K562 (cell line): ENCODE measurements around the gene VRK3. TPM values are rescaled to one million over a fixed set of nuclear protein-coding genes. Genes with fewer than 3 reads are reported as not detected.

Source experiments
- ATAC-seq: fragments of 200-7000 bp; cut with Tn5 transposase; 3 replicates; pipeline ENCODE4 v1.9.1; 2020; ENCODE audit warnings: moderate library complexity
- BruUV-seq: library from RNA; stranded (reverse); fragments of 400-500 nt; replicated peaks from 2 replicates; lab custom pipeline; 2021; lab: Mats Ljungman, UMichigan
- CTCF ChIA-PET: fragments of 300-600 bp; formaldehyde crosslinking; extraction: SDS; loops from one replicate; lab custom pipeline; 2021; ENCODE audit warnings: low intra/inter-chr PET ratio; lab: Yijun Ruan, JAX
- POLR2A ChIA-PET: fragments of 300-600, 350-650 bp; sonication (Branson Sonifier 250); formaldehyde crosslinking; extraction: SDS; loops from one replicate; lab custom pipeline; 2021; ENCODE audit warnings: antibody characterized with exemption, inconsistent platforms; lab: Yijun Ruan, JAX
- DNase-seq, 4 experiments: peaks; one replicate each; pipeline versions ENCODE4 v3.0.0 to v3.0.0-alpha.2; 2011 to 2018; ENCODE audit warnings: low spot score in 3 of 4, mixed read lengths in 3 of 4; ENCODE audit errors: extremely low read depth in 1 of 4
- FAIRE-seq: peaks from 2 replicates; lab custom pipeline; 2011; peaks lifted over from hg19 to GRCh38; lab: Jason Lieb, UNC
- H2AFZ ChIP-seq: 2 replicates; pipeline ENCODE4 v1.6.0; 2011; ENCODE audit warnings: low read depth, low read length, control low read depth, inconsistent platforms
- H3K27ac ChIP-seq: fragments of 200-600 bp; 3 replicates; pipeline ENCODE4 v1.8.0; 2011; ENCODE audit warnings: low read depth, mild to moderate bottlenecking, control low read depth, inconsistent platforms, low read length, moderate library complexity, mixed read lengths; ENCODE audit errors: extremely low read depth
- H3K27me3 ChIP-seq, 2 experiments: fragments of 300-600 bp in 1 of 2; 2 replicates in 1 of 2; 3 replicates in 1 of 2; pipeline versions ENCODE4 v1.6.0 to v1.8.0; 2011; ENCODE audit warnings: inconsistent platforms in 2 of 2, low read length in 2 of 2, mild to moderate bottlenecking in 1 of 2, mixed read lengths in 1 of 2, moderate library complexity in 1 of 2; ENCODE audit not compliant: control insufficient read depth in 2 of 2, insufficient read depth in 2 of 2
- H3K36me3 ChIP-seq: fragments of 300-600 bp; 3 replicates; pipeline ENCODE4 v1.8.0; 2011; ENCODE audit warnings: mild to moderate bottlenecking, low read length, inconsistent platforms; ENCODE audit not compliant: control insufficient read depth, insufficient read depth
- H3K4me1 ChIP-seq, 2 experiments: fragments of 200-600 bp in 1 of 2; replicated peaks in 1 of 2; 2 replicates in 1 of 2; 3 replicates in 1 of 2; pipeline versions ENCODE4 v1.5.1 to v1.8.0; 2011; ENCODE audit warnings: inconsistent platforms in 2 of 2, low read length in 2 of 2, mild to moderate bottlenecking in 1 of 2, mixed read lengths in 1 of 2, moderate library complexity in 1 of 2; ENCODE audit not compliant: control insufficient read depth in 2 of 2, insufficient read depth in 2 of 2
- H3K4me2 ChIP-seq: 2 replicates; pipeline ENCODE4 v1.6.1; 2011; ENCODE audit warnings: low read length, control low read depth, inconsistent platforms, mixed read lengths; ENCODE audit not compliant: insufficient read depth
- H3K4me3 ChIP-seq: fragments of 200-600 bp; sonication (generic), shearing (Covaris generic); 2 replicates; pipeline ENCODE4 v1.5.1; 2016; ENCODE audit warnings: control low read depth, inconsistent platforms
- H3K79me2 ChIP-seq: fragments of 200-600 bp; 3 replicates; pipeline ENCODE4 v1.8.0; 2011; ENCODE audit warnings: low read length, inconsistent platforms; ENCODE audit not compliant: control insufficient read depth, insufficient read depth
- H3K9ac ChIP-seq, 2 experiments: 2 replicates each; pipeline versions ENCODE4 v1.6.0 to v1.6.1; 2011; ENCODE audit warnings: low read depth in 2 of 2, low read length in 2 of 2, control low read depth in 1 of 2, inconsistent platforms in 1 of 2, mild to moderate bottlenecking in 1 of 2, mixed read lengths in 1 of 2; ENCODE audit not compliant: insufficient read depth in 1 of 2
- H3K9me1 ChIP-seq: one replicate; pipeline ENCODE4 v1.6.0; 2011; ENCODE audit warnings: inconsistent platforms, mild to moderate bottlenecking, low read length, moderate library complexity; ENCODE audit not compliant: control insufficient read depth, insufficient read depth
- H3K9me3 ChIP-seq: replicated peaks from 2 replicates; pipeline ENCODE4 v1.5.1; 2011; ENCODE audit warnings: low read depth, low read length, inconsistent platforms; ENCODE audit not compliant: control insufficient read depth, insufficient read depth
- H4K20me1 ChIP-seq: replicated peaks from 2 replicates; pipeline ENCODE4 v1.6.1; 2011; ENCODE audit warnings: low read length, inconsistent platforms, mixed read lengths; ENCODE audit not compliant: control insufficient read depth, insufficient read depth
- DEAF1 ChIP-seq: fragments of 450-650 bp; formaldehyde crosslinking; IDR thresholded peaks from 2 replicates; pipeline ENCODE4 v1.4.0; 2020; ENCODE audit warnings: mild to moderate bottlenecking, moderate library complexity
- EGR1 ChIP-seq: fragments of 450-650 bp; conservative IDR thresholded peaks from 2 replicates; pipeline ENCODE4 v1.6.1; 2017; ENCODE audit warnings: mild to moderate bottlenecking
- HMG20B ChIP-seq: fragments of 250-450 bp; sonication (Bioruptor Pico); IDR thresholded peaks from 2 replicates; pipeline ENCODE4 v1.5.0; 2021; ENCODE audit warnings: mild to moderate bottlenecking
- MAZ ChIP-seq, 2 experiments: fragments of 450-650 bp in 1 of 2; sonication (generic) in 1 of 2; formaldehyde crosslinking; IDR thresholded peaks in 1 of 2; conservative IDR thresholded peaks in 1 of 2; 2 replicates each; pipeline versions ENCODE4 v1.4.0 to v1.5.0; 2020; ENCODE audit warnings: mild to moderate bottlenecking in 1 of 2, missing genetic modification reagents in 1 of 2
- NFXL1 ChIP-seq: fragments of 450-650 bp; formaldehyde crosslinking; IDR thresholded peaks from 2 replicates; pipeline ENCODE4 v1.4.0; 2021; ENCODE audit warnings: mild to moderate bottlenecking
- POLR2A ChIP-seq: fragments of 450-650 bp; conservative IDR thresholded peaks from 2 replicates; pipeline ENCODE4 v1.6.1; 2016
- SETDB1 ChIP-seq: IDR thresholded peaks from one replicate; pipeline ENCODE4 v1.6.1; 2012; ENCODE audit warnings: low read length, control low read depth, inconsistent platforms
- USF1 ChIP-seq: sonication (generic); formaldehyde crosslinking; IDR thresholded peaks from 2 replicates; pipeline ENCODE4 v1.9.0; 2022; ENCODE audit warnings: mild to moderate bottlenecking, missing genetic modification reagents
- ZBTB26 ChIP-seq: fragments of 450-650 bp; formaldehyde crosslinking; IDR thresholded peaks from 2 replicates; pipeline ENCODE4 v1.4.0; 2022; ENCODE audit warnings: missing genetic modification characterization
- ZBTB8A ChIP-seq: fragments of 450-650 bp; IDR thresholded peaks from 2 replicates; pipeline ENCODE4 v1.6.1; 2018; ENCODE audit warnings: mild to moderate bottlenecking, moderate library complexity; ENCODE audit not compliant: partially characterized antibody
- ZKSCAN1 ChIP-seq: fragments of 150-350 bp; IDR thresholded peaks from 2 replicates; pipeline ENCODE4 v1.6.1; 2016; ENCODE audit warnings: low read depth, low read length
- ZNF696 ChIP-seq: fragments of 250-450 bp; sonication (Bioruptor Pico); conservative IDR thresholded peaks from 2 replicates; pipeline ENCODE4 v1.4.0; 2020; ENCODE audit warnings: mild to moderate bottlenecking, moderate library complexity
- ZNF79 ChIP-seq: fragments of 250-450 bp; sonication (Bioruptor Pico); IDR thresholded peaks from 2 replicates; pipeline ENCODE4 v1.4.0; 2020; ENCODE audit warnings: low read depth, mild to moderate bottlenecking, moderate library complexity
- WGBS: fragments of 100-300 bp; shearing (Covaris generic); methylation state at CpG from one replicate; pipeline ENCODE4 v1.1.6; 2016; ENCODE audit warnings: low coverage, mixed read lengths; ENCODE audit not compliant: insufficient coverage; ENCODE audit errors: missing lambda C conversion rate; 5-methylcytosine and 5-hydroxymethylcytosine counted together
- in situ Hi-C: fragments of 300-500 bp; cut with MboI; formaldehyde crosslinking; loops from 4 replicates; pipeline ENCODE4 v1.15.0; 2018; ENCODE audit warnings: inconsistent platforms, mixed read lengths
- intact Hi-C: fragments of 100-400 bp; cut with micrococcal nuclease; formaldehyde crosslinking; loops from 2 replicates; pipeline ENCODE4 v1.14.2; 2022
- polyA plus RNA-seq, 8 experiments: library from polyadenylated mRNA; depleted of rRNA in 4 of 8; stranded (reverse) in 5 of 8; unstranded in 3 of 8; fragments of >200 nt; fragmentation: Nextera tagmentation in 2 of 8; fragmentation: Illumina TruSeq in 1 of 8; extraction: Ambion mirVana in 2 of 8; extraction: Trizol in 1 of 8; gene quantifications; 2 replicates each; pipeline versions ENCODE4 v1.2.1 to v1.2.3, GENCODE V29; 2011 to 2014; ENCODE audit warnings: inconsistent platforms in 1 of 8, missing spikeins in 1 of 8
- total RNA-seq, 7 experiments: library from RNA; depleted of rRNA in 6 of 7; stranded (reverse); fragments of >200 nt in 6 of 7; fragmentation: Illumina TruSeq in 2 of 7; extraction: Trizol in 2 of 7; gene quantifications; 2 replicates each; pipeline versions ENCODE4 v1.2.1 to v1.2.3, GENCODE V29; 2011 to 2021; ENCODE audit warnings: low replicate concordance in 1 of 7
- TF ChIP-seq, protein P1 (sequence below): fragments of 450-650 bp; formaldehyde crosslinking; IDR thresholded peaks from 2 replicates; pipeline ENCODE4 v1.4.0; 2020; ENCODE audit warnings: mild to moderate bottlenecking, moderate library complexity
- TF ChIP-seq, protein P2 (sequence below): fragments of 450-650 bp; IDR thresholded peaks from 2 replicates; pipeline ENCODE4 v1.6.1; 2016; ENCODE audit warnings: antibody characterized with exemption

Gene VRK3
- total and polyA plus RNA-seq, 9 of the 15 experiments (the other 6 are each of a cell fraction or from before 2014, with no cell fraction given): 25.6 to 94.3 (median 42.9) TPM

- Histone ChIP-seq H3K9me3 (no peaks in the 10 kb centered on the region), H3K4me3 (no peak overlapping the region), H3K9me1 (peaks cover 5% of the 10 kb centered on the region), H3K9ac (no peak overlapping the region), H3K4me2 (peak overlapping the region; percentile 85; the same call in 1 of the 2 replicates), H4K20me1 (peaks cover 12% of the 10 kb centered on the region), H3K27me3 (no peaks in the 10 kb centered on the region), H3K36me3 (peaks cover 26% of the 10 kb centered on the region), H2AFZ (no peak overlapping the region), H3K79me2 (peaks cover 46% of the 10 kb centered on the region), H3K4me1 (peaks cover 22 to 50% of the 10 kb centered on the region in 2 experiments), H3K27ac (no peak overlapping the region)
- no peak for DNase-seq
- in situ Hi-C loops (loop anchor here (10.0 kb wide), 1 partner anchor 163 kb away; no protein-coding TSS in a partner anchor), intact Hi-C loops (no loop called here)
- CTCF ChIA-PET: no interaction called here
- BruUV-seq: no TSS peak
- ATAC-seq: no peak
- POLR2A ChIA-PET: interaction anchor here (6.4 kb wide), 1 partner anchor 17 kb away, joined by 105 read pairs; no protein-coding TSS in a partner anchor
- 92% methylated on average over 7 of the region's 7 CpGs for WGBS
- FAIRE-seq: no peak
- TF ChIP-seq DEAF1 (CRISPR knock-in tag) (no peak), ZNF79 (CRISPR knock-in tag) (no peak), POLR2A (0 out of 2 replicates have a peak, but pooled peaks have one; percentile 33), USF1 (CRISPR knock-in tag) (no peak), SETDB1 (no peak), ZBTB8A (no peak), ZNF696 (CRISPR knock-in tag) (0 out of 2 replicates have a peak, but pooled peaks have one; percentile 46), EGR1 (no peak), HMG20B (CRISPR knock-in tag) (no peak), ZBTB26 (0 out of 2 replicates have a peak, but pooled peaks have one; percentile 34), ZKSCAN1 (0 out of 2 replicates have a peak, but pooled peaks have one; percentile 26), MAZ (CRISPR knock-in tag; conservative IDR thresholded peaks at IDR 0.05 in 1 of 2, IDR thresholded peaks at IDR 0.05 in 1 of 2) (peak; percentile 14 to 25; a peak in 1 of 4 replicates), NFXL1 (CRISPR knock-in tag) (peak; percentile 83)
- TF ChIP-seq, protein P1, sequence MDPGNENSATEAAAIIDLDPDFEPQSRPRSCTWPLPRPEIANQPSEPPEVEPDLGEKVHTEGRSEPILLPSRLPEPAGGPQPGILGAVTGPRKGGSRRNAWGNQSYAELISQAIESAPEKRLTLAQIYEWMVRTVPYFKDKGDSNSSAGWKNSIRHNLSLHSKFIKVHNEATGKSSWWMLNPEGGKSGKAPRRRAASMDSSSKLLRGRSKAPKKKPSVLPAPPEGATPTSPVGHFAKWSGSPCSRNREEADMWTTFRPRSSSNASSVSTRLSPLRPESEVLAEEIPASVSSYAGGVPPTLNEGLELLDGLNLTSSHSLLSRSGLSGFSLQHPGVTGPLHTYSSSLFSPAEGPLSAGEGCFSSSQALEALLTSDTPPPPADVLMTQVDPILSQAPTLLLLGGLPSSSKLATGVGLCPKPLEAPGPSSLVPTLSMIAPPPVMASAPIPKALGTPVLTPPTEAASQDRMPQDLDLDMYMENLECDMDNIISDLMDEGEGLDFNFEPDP (CRISPR knock-in tag): 0 out of 2 replicates have a peak, but pooled peaks have one; percentile 24
- TF ChIP-seq, protein P2, sequence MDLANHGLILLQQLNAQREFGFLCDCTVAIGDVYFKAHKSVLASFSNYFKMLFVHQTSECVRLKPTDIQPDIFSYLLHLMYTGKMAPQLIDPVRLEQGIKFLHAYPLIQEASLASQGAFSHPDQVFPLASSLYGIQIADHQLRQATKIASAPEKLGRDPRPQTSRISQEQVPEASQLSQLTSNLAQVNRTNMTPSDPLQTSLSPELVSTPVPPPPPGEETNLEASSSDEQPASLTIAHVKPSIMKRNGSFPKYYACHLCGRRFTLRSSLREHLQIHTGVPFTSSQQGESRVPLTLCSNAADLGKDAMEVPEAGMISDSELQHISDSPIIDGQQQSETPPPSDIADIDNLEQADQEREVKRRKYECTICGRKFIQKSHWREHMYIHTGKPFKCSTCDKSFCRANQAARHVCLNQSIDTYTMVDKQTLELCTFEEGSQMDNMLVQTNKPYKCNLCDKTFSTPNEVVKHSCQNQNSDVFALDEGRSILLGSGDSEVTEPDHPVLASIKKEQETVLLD: no peak
These were observed 93.7 kb downstream of the VRK3 start for GRCh38 chr19:49931293-49932040.
